ENCODE measurements around the gene SEMA5A. TPM values are rescaled to one million over a fixed set of nuclear protein-coding genes. Genes with fewer than 3 reads are reported as not detected.

The SEMA5A gene
- total and polyA plus RNA-seq, 4 experiments from 2014 or later, result 1.1 to 4.5 (median 2.4) TPM

GRCh38 chr5:9473624-9474023 lies 72.3 kb downstream of the SEMA5A start:
- CTCF ChIA-PET (ENCODE audit: partially characterized antibody), result no interaction called here
- H3K4me1 ChIP-seq (ENCODE audit: insufficient read depth, low read length), result no peaks in the 10 kb centered on the region
- intact Hi-C loops (cut with micrococcal nuclease), result no loop called here
- POLR2A ChIA-PET (ENCODE audit: partially characterized antibody), result no interaction called here
- no peak for DNase-seq
- Mint-ChIP-seq H3K36me3 (no peaks in the 10 kb centered on the region), H3K4me1 (no peaks in the 10 kb centered on the region), H3K27ac (no peak overlapping the region), H3K9me3 (peaks cover 0 to 28% (median 20%) of the 10 kb centered on the region in 8 donors), H3K4me3 (no peak overlapping the region), H3K27me3 (no peaks in the 10 kb centered on the region)
- no peaks in the 10 kb centered on the region for H3K36me3 ChIP-seq (ENCODE audit: insufficient read depth, low read length)
- H3K27ac ChIP-seq (ENCODE audit: low read depth, low read length), result no peak overlapping the region
- H3K27me3 ChIP-seq (ENCODE audit: insufficient read depth, low read length), result no peaks in the 10 kb centered on the region
- no peak overlapping the region for H3K4me3 ChIP-seq (ENCODE audit: low read length in 2 of 2)
- no peaks in the 10 kb centered on the region for H3K9me3 ChIP-seq (ENCODE audit: control insufficient read depth in 1 of 2, low read length in 2 of 2)

GRCh38 chr5:9470410-9470809 lies 75.5 kb downstream of the SEMA5A start:
- intact Hi-C loops (cut with micrococcal nuclease), result no loop called here

GRCh38 chr5:9468060-9468388 lies 77.9 kb downstream of the SEMA5A start:
- Histone ChIP-seq H3K27me3 (ENCODE audit: insufficient read depth, low read length) (no peaks in the 10 kb centered on the region), H3K27ac (ENCODE audit: low read depth, low read length) (no peak overlapping the region), H3K36me3 (ENCODE audit: insufficient read depth, low read length) (no peaks in the 10 kb centered on the region), H3K9me3 (ENCODE audit: control insufficient read depth in 1 of 2, low read length in 2 of 2) (no peaks in the 10 kb centered on the region), H3K4me3 (ENCODE audit: low read length in 2 of 2) (no peak overlapping the region), H3K4me1 (ENCODE audit: insufficient read depth, low read length) (no peaks in the 10 kb centered on the region)
- intact Hi-C loops (cut with micrococcal nuclease), result no loop called here
- ChIA-PET CTCF (ENCODE audit: partially characterized antibody) (no interaction called here), POLR2A (ENCODE audit: partially characterized antibody) (no interaction called here)
- no peak for DNase-seq
- peaks cover 0 to 5% (median under 1%) of the 10 kb centered on the region in 8 donors for H3K9me3 Mint-ChIP-seq
- H3K4me3 Mint-ChIP-seq, result no peak overlapping the region
- no peaks in the 10 kb centered on the region for H3K27me3 Mint-ChIP-seq
- H3K4me1 Mint-ChIP-seq, result no peaks in the 10 kb centered on the region
- no peaks in the 10 kb centered on the region for H3K36me3 Mint-ChIP-seq
- H3K27ac Mint-ChIP-seq, result no peak overlapping the region

More at GRCh38 chr5:9470410-9470809, 75.5 kb downstream of the SEMA5A start:
- Mint-ChIP-seq H3K27me3 (no peaks in the 10 kb centered on the region), H3K27ac (no peak overlapping the region), H3K4me1 (no peaks in the 10 kb centered on the region), H3K9me3 (peaks cover 0 to 9% (median 5%) of the 10 kb centered on the region in 8 donors), H3K36me3 (no peaks in the 10 kb centered on the region), H3K4me3 (no peak overlapping the region)
- no peaks in the 10 kb centered on the region for H3K36me3 ChIP-seq (ENCODE audit: insufficient read depth, low read length)
- no peaks in the 10 kb centered on the region for H3K4me1 ChIP-seq (ENCODE audit: insufficient read depth, low read length)
- H3K9me3 ChIP-seq (ENCODE audit: control insufficient read depth in 1 of 2, low read length in 2 of 2), result no peaks in the 10 kb centered on the region
- no peak overlapping the region for H3K4me3 ChIP-seq (ENCODE audit: low read length in 2 of 2)
- CTCF ChIA-PET (ENCODE audit: partially characterized antibody), result no interaction called here
- POLR2A ChIA-PET (ENCODE audit: partially characterized antibody), result no interaction called here
- H3K27me3 ChIP-seq (ENCODE audit: insufficient read depth, low read length), result no peaks in the 10 kb centered on the region
- no peak overlapping the region for H3K27ac ChIP-seq (ENCODE audit: low read depth, low read length)
- DNase-seq, result no peak

GRCh38 chr5:9467199-9468059 lies 78.4 kb downstream of the SEMA5A start:
- CTCF ChIA-PET (ENCODE audit: partially characterized antibody), result no interaction called here
- no peaks in the 10 kb centered on the region for H3K4me1 Mint-ChIP-seq

GRCh38 chr5:9466697-9467096 lies 79.2 kb downstream of the SEMA5A start:
- H3K27me3 Mint-ChIP-seq, result no peaks in the 10 kb centered on the region
- no peaks in the 10 kb centered on the region for H3K4me1 Mint-ChIP-seq
- H3K4me3 Mint-ChIP-seq, result no peak overlapping the region
- no peaks in the 10 kb centered on the region for H3K9me3 ChIP-seq (ENCODE audit: control insufficient read depth in 1 of 2, low read length in 2 of 2)
- no peak overlapping the region for H3K27ac Mint-ChIP-seq
- POLR2A ChIA-PET (ENCODE audit: partially characterized antibody), result interaction anchor here (0.7 kb wide), 1 partner anchor 11 kb away, joined by 3 read pairs; no protein-coding TSS in a partner anchor
- no peak overlapping the region for H3K4me3 ChIP-seq (ENCODE audit: low read length in 2 of 2)
- no peak for DNase-seq
- H3K4me1 ChIP-seq (ENCODE audit: insufficient read depth, low read length), result no peaks in the 10 kb centered on the region
- no peaks in the 10 kb centered on the region for H3K36me3 Mint-ChIP-seq
- H3K27me3 ChIP-seq (ENCODE audit: insufficient read depth, low read length), result no peaks in the 10 kb centered on the region
- intact Hi-C loops (cut with micrococcal nuclease), result no loop called here
- no peaks in the 10 kb centered on the region for H3K36me3 ChIP-seq (ENCODE audit: insufficient read depth, low read length)
- peaks cover 0 to 5% (median under 1%) of the 10 kb centered on the region in 8 donors for H3K9me3 Mint-ChIP-seq
- CTCF ChIA-PET (ENCODE audit: partially characterized antibody), result no interaction called here
- H3K27ac ChIP-seq (ENCODE audit: low read depth, low read length), result no peak overlapping the region

More at GRCh38 chr5:9467199-9468059, 78.4 kb downstream of the SEMA5A start:
- Histone ChIP-seq H3K27me3 (ENCODE audit: insufficient read depth, low read length) (no peaks in the 10 kb centered on the region), H3K36me3 (ENCODE audit: insufficient read depth, low read length) (no peaks in the 10 kb centered on the region), H3K4me3 (ENCODE audit: low read length in 2 of 2) (no peak overlapping the region), H3K9me3 (ENCODE audit: control insufficient read depth in 1 of 2, low read length in 2 of 2) (no peaks in the 10 kb centered on the region), H3K4me1 (ENCODE audit: insufficient read depth, low read length) (no peaks in the 10 kb centered on the region), H3K27ac (ENCODE audit: low read depth, low read length) (no peak overlapping the region)
- Mint-ChIP-seq H3K9me3 (peaks cover 0 to 5% (median under 1%) of the 10 kb centered on the region in 8 donors), H3K4me3 (no peak overlapping the region), H3K36me3 (no peaks in the 10 kb centered on the region), H3K27me3 (no peaks in the 10 kb centered on the region), H3K27ac (no peak overlapping the region)
- intact Hi-C loops (cut with micrococcal nuclease), result no loop called here
- DNase-seq, result no peak
- POLR2A ChIA-PET (ENCODE audit: partially characterized antibody), result interaction anchor here (0.7 kb wide), 1 partner anchor 11 kb away, joined by 3 read pairs; no protein-coding TSS in a partner anchor

GRCh38 chr5:9464478-9464877 lies 81.4 kb downstream of the SEMA5A start:
- Mint-ChIP-seq H3K4me3 (no peak overlapping the region), H3K27ac (no peak overlapping the region)

GRCh38 chr5:9462109-9462508 lies 83.8 kb downstream of the SEMA5A start:
- intact Hi-C loops (cut with micrococcal nuclease), result no loop called here
- Histone ChIP-seq H3K4me3 (ENCODE audit: low read length in 2 of 2) (no peak overlapping the region), H3K27me3 (ENCODE audit: insufficient read depth, low read length) (no peaks in the 10 kb centered on the region), H3K36me3 (ENCODE audit: insufficient read depth, low read length) (no peaks in the 10 kb centered on the region), H3K9me3 (ENCODE audit: control insufficient read depth in 1 of 2, low read length in 2 of 2) (no peaks in the 10 kb centered on the region), H3K27ac (ENCODE audit: low read depth, low read length) (no peak overlapping the region), H3K4me1 (ENCODE audit: insufficient read depth, low read length) (no peaks in the 10 kb centered on the region)
- no peaks in the 10 kb centered on the region for H3K27me3 Mint-ChIP-seq
- no peak for DNase-seq
- ChIA-PET POLR2A (ENCODE audit: partially characterized antibody) (no interaction called here), CTCF (ENCODE audit: partially characterized antibody) (no interaction called here)
- H3K36me3 Mint-ChIP-seq, result no peaks in the 10 kb centered on the region
- H3K4me1 Mint-ChIP-seq, result no peaks in the 10 kb centered on the region
- no peak overlapping the region for H3K4me3 Mint-ChIP-seq
- no peak overlapping the region for H3K27ac Mint-ChIP-seq
- H3K9me3 Mint-ChIP-seq, result peaks cover 0 to 7% (median 4%) of the 10 kb centered on the region in 8 donors

More at GRCh38 chr5:9464478-9464877, 81.4 kb downstream of the SEMA5A start:
- no peaks in the 10 kb centered on the region for H3K4me1 ChIP-seq (ENCODE audit: insufficient read depth, low read length)
- H3K36me3 ChIP-seq (ENCODE audit: insufficient read depth, low read length), result no peaks in the 10 kb centered on the region
- no peaks in the 10 kb centered on the region for H3K27me3 ChIP-seq (ENCODE audit: insufficient read depth, low read length)
- DNase-seq, result no peak
- Mint-ChIP-seq H3K4me1 (no peaks in the 10 kb centered on the region), H3K9me3 (peaks cover 0 to 7% (median 2%) of the 10 kb centered on the region in 8 donors), H3K27me3 (no peaks in the 10 kb centered on the region), H3K36me3 (no peaks in the 10 kb centered on the region)
- intact Hi-C loops (cut with micrococcal nuclease), result no loop called here
- no peak overlapping the region for H3K27ac ChIP-seq (ENCODE audit: low read depth, low read length)
- POLR2A ChIA-PET (ENCODE audit: partially characterized antibody), result no interaction called here
- CTCF ChIA-PET (ENCODE audit: partially characterized antibody), result no interaction called here
- H3K9me3 ChIP-seq (ENCODE audit: control insufficient read depth in 1 of 2, low read length in 2 of 2), result no peaks in the 10 kb centered on the region
- H3K4me3 ChIP-seq (ENCODE audit: low read length in 2 of 2), result no peak overlapping the region

All from CD4-positive, alpha-beta memory T cell (primary cell).